NCI-H2029 (cell line): ENCODE results near the gene ADGRE3.

ENCODE experiments used
- DNase-seq: peaks from one replicate; lab custom pipeline; 2025; lab: John Stamatoyannopoulos, UW

ADGRE3 gene

GRCh38 chr19:14674764-14675163, at the start of gene ADGRE3:
Gene ADGRE3 (minus strand): TSS chr19:14674844. CDS start chr19:14674770, 74 bp downstream.
- DNase-seq = no peak

GRCh38 chr19:14722127-14722526, 47.5 kb upstream of the ADGRE3 start:
- DNase-seq = no peak

GRCh38 chr19:14719162-14719561, 44.5 kb upstream of the ADGRE3 start:
- no peak for DNase-seq

- DNase-seq = no peak
These were observed 44.0 kb upstream of the ADGRE3 start for GRCh38 chr19:14718522-14719116.

- no peak for DNase-seq
These were observed 41.2 kb upstream of the ADGRE3 start for GRCh38 chr19:14715841-14716240.

GRCh38 chr19:14704450-14704849, 29.8 kb upstream of the ADGRE3 start:
- no peak for DNase-seq

GRCh38 chr19:14703833-14704232, 29.2 kb upstream of the ADGRE3 start:
- no peak for DNase-seq

GRCh38 chr19:14700711-14701375, 26.2 kb upstream of the ADGRE3 start:
- no peak for DNase-seq

GRCh38 chr19:14699641-14700040, 25.0 kb upstream of the ADGRE3 start:
- no peak for DNase-seq

- no peak for DNase-seq
These were observed 20.8 kb upstream of the ADGRE3 start for GRCh38 chr19:14695471-14695870.

GRCh38 chr19:14694641-14695266, 20.1 kb upstream of the ADGRE3 start:
- no peak for DNase-seq

- DNase-seq = peak; percentile 86
These were observed 15.2 kb upstream of the ADGRE3 start, which contains the start of gene ZNF333 for GRCh38 chr19:14689598-14690503. Gene ZNF333 (plus strand): TSS chr19:14690048. CDS start chr19:14693492, 3,444 bp downstream.

GRCh38 chr19:14686411-14686810, 11.8 kb upstream of the ADGRE3 start:
- DNase-seq = no peak

GRCh38 chr19:14683439-14683838, 8.8 kb upstream of the ADGRE3 start:
- no peak for DNase-seq

GRCh38 chr19:14682084-14682483, 7.4 kb upstream of the ADGRE3 start:
- DNase-seq = no peak

- DNase-seq = no peak
These were observed 3.6 kb upstream of the ADGRE3 start for GRCh38 chr19:14678199-14678598.

GRCh38 chr19:14677464-14677863, 2.8 kb upstream of the ADGRE3 start:
- no peak for DNase-seq

GRCh38 chr19:14676762-14677161, 2.1 kb upstream of the ADGRE3 start:
- no peak for DNase-seq

- no peak for DNase-seq
These were observed 1.6 kb downstream of the ADGRE3 start for GRCh38 chr19:14673088-14673487.

GRCh38 chr19:14672188-14672872, 2.3 kb downstream of the ADGRE3 start:
- no peak for DNase-seq

GRCh38 chr19:14670408-14670807, 4.2 kb downstream of the ADGRE3 start:
- no peak for DNase-seq

GRCh38 chr19:14669940-14670339, 4.7 kb downstream of the ADGRE3 start:
- no peak for DNase-seq
